Trophoblast cell (in vitro differentiated cells and primary cell): ENCODE data around the gene RING1.

Source experiments
- DNase-seq, 2 donors: peaks; one replicate each; pipeline ENCODE4 v3.0.0-alpha.2; 2016
- H2AFZ ChIP-seq: 2 replicates; pipeline ENCODE4 v1.6.1; 2013; ENCODE audit warnings: low read length, moderate library complexity, mild to moderate bottlenecking; ENCODE audit not compliant: insufficient read depth, poor library complexity
- H2AK5ac ChIP-seq: 2 replicates; pipeline ENCODE4 v1.6.1; 2013; ENCODE audit warnings: mild to moderate bottlenecking, low read length
- H2BK120ac ChIP-seq: 2 replicates; pipeline ENCODE4 v1.6.1; 2013; ENCODE audit warnings: low read length, mild to moderate bottlenecking, moderate library complexity; ENCODE audit not compliant: insufficient read depth, poor library complexity
- H2BK12ac ChIP-seq: 2 replicates; pipeline ENCODE4 v1.6.1; 2013; ENCODE audit warnings: mild to moderate bottlenecking, low read length, moderate library complexity
- H2BK5ac ChIP-seq: 2 replicates; pipeline ENCODE4 v1.6.1; 2013; ENCODE audit warnings: low read length, low read depth, moderate library complexity, mild to moderate bottlenecking; ENCODE audit not compliant: poor library complexity
- H3K14ac ChIP-seq: 2 replicates; pipeline ENCODE4 v1.6.1; 2013; ENCODE audit warnings: mild to moderate bottlenecking, low read length
- H3K18ac ChIP-seq: 2 replicates; pipeline ENCODE4 v1.6.1; 2013; ENCODE audit warnings: mild to moderate bottlenecking, low read length
- H3K23ac ChIP-seq: 2 replicates; pipeline ENCODE4 v1.6.1; 2013; ENCODE audit warnings: low read length
- H3K27ac ChIP-seq: 2 replicates; pipeline ENCODE4 v1.5.1; 2013; ENCODE audit warnings: low read depth, mild to moderate bottlenecking, inconsistent platforms, low read length, moderate library complexity
- H3K27me3 ChIP-seq: 2 replicates; pipeline ENCODE4 v1.6.1; 2013; ENCODE audit warnings: inconsistent platforms, mild to moderate bottlenecking, low read length, moderate library complexity; ENCODE audit not compliant: insufficient read depth
- H3K36me3 ChIP-seq, 2 experiments: 1 replicate in 1 of 2; 2 replicates in 1 of 2; pipeline ENCODE4 v1.6.1; 2013; ENCODE audit warnings: low read length in 2 of 2, mild to moderate bottlenecking in 2 of 2, moderate library complexity in 1 of 2; ENCODE audit not compliant: insufficient read depth in 2 of 2, control insufficient read depth in 1 of 2
- H3K4ac ChIP-seq: 2 replicates; pipeline ENCODE4 v1.6.1; 2013; ENCODE audit warnings: low read depth, mild to moderate bottlenecking, low read length, moderate library complexity
- H3K4me1 ChIP-seq, 2 experiments: 1 replicate in 1 of 2; 2 replicates in 1 of 2; pipeline ENCODE4 v1.6.1; 2013; ENCODE audit warnings: low read length in 2 of 2, mild to moderate bottlenecking in 2 of 2, moderate library complexity in 1 of 2; ENCODE audit not compliant: insufficient read depth in 2 of 2, control insufficient read depth in 1 of 2
- H3K4me2 ChIP-seq: 2 replicates; pipeline ENCODE4 v1.6.1; 2013; ENCODE audit warnings: inconsistent platforms, mild to moderate bottlenecking, low read length, moderate library complexity
- H3K4me3 ChIP-seq: 2 replicates; pipeline ENCODE4 v1.5.1; 2013; ENCODE audit warnings: mild to moderate bottlenecking, low read depth, low read length, inconsistent platforms
- H3K79me1 ChIP-seq: one replicate; pipeline ENCODE4 v1.6.1; 2013; ENCODE audit warnings: low read length
- H3K79me2 ChIP-seq: 2 replicates; pipeline ENCODE4 v1.6.1; 2013; ENCODE audit warnings: low read length, mild to moderate bottlenecking; ENCODE audit not compliant: control insufficient read depth, insufficient read depth, poor library complexity
- H3K9ac ChIP-seq: 2 replicates; pipeline ENCODE4 v1.6.1; 2013; ENCODE audit warnings: mild to moderate bottlenecking, low read length
- H3K9me3 ChIP-seq: 2 replicates; pipeline ENCODE4 v1.6.1; 2013; ENCODE audit warnings: low read depth, mild to moderate bottlenecking, control low read depth, inconsistent platforms, low read length; ENCODE audit not compliant: insufficient read depth
- H4K12ac ChIP-seq: 2 replicates; pipeline ENCODE4 v1.6.1; 2013; ENCODE audit warnings: low read depth, mild to moderate bottlenecking, low read length, moderate library complexity
- H4K8ac ChIP-seq: 2 replicates; pipeline ENCODE4 v1.6.1; 2013; ENCODE audit warnings: low read depth, mild to moderate bottlenecking, low read length, moderate library complexity
- H4K91ac ChIP-seq: one replicate; pipeline ENCODE4 v1.6.1; 2013; ENCODE audit warnings: low read depth, mild to moderate bottlenecking, low read length, moderate library complexity
- WGBS: extraction: QIAGEN DNeasy Blood & Tissue Kit; methylation state at CpG from one replicate; pipeline ENCODE4 v1.1.7; 2013; ENCODE audit warnings: missing lambda C conversion rate; ENCODE audit not compliant: insufficient read length, insufficient coverage; ENCODE audit errors: extremely low coverage; 5-methylcytosine and 5-hydroxymethylcytosine counted together

RING1 gene

GRCh38 chr6:33181141-33181540 lies 27.2 kb upstream of the RING1 start:
- Histone ChIP-seq H3K27ac (no peak overlapping the region), H3K9me3 (no peaks in the 10 kb centered on the region), H3K23ac (no peak overlapping the region), H4K12ac (no peak overlapping the region), H2BK5ac (no peak overlapping the region), H2BK12ac (no peak overlapping the region), H4K91ac (no peak overlapping the region), H3K14ac (no peak overlapping the region), H2AK5ac (no peak overlapping the region), H3K4me2 (no peak overlapping the region), H3K79me1 (no peaks in the 10 kb centered on the region), H3K9ac (no peak overlapping the region), H3K18ac (no peak overlapping the region), H2AFZ (no peak overlapping the region), H3K79me2 (no peaks in the 10 kb centered on the region), H3K36me3 (no peaks in the 10 kb centered on the region), H2BK120ac (no peak overlapping the region), H3K27me3 (no peaks in the 10 kb centered on the region), H3K4me1 (no peaks in the 10 kb centered on the region), H3K4ac (no peak overlapping the region), H4K8ac (no peak overlapping the region), H3K4me3 (no peak overlapping the region)
- no peak for DNase-seq
- WGBS: no CpG with 5 or more reads among the region's 7 CpGs

GRCh38 chr6:33183071-33183683 lies 25.1 kb upstream of the RING1 start:
- no peaks in the 10 kb centered on the region for H3K79me1 ChIP-seq
- H3K4me1 ChIP-seq: no peaks in the 10 kb centered on the region
- peak overlapping the region; percentile 63 for H2AFZ ChIP-seq
- H2BK120ac ChIP-seq: no peak overlapping the region
- H3K9me3 ChIP-seq: no peaks in the 10 kb centered on the region
- H3K9ac ChIP-seq: no peak overlapping the region
- no peak overlapping the region for H3K4me2 ChIP-seq
- no CpG with 5 or more reads among the region's 5 CpGs for WGBS
- H3K27ac ChIP-seq: no peak overlapping the region
- no peak overlapping the region for H4K91ac ChIP-seq
- no peak overlapping the region for H4K12ac ChIP-seq
- H3K14ac ChIP-seq: no peak overlapping the region
- no peak overlapping the region for H3K18ac ChIP-seq
- no peak overlapping the region for H3K23ac ChIP-seq
- no peaks in the 10 kb centered on the region for H3K36me3 ChIP-seq
- no peak overlapping the region for H3K4ac ChIP-seq
- H4K8ac ChIP-seq: peak overlapping the region; percentile 76
- no peak for DNase-seq
- H3K27me3 ChIP-seq: no peaks in the 10 kb centered on the region
- H2BK12ac ChIP-seq: no peak overlapping the region
- no peaks in the 10 kb centered on the region for H3K79me2 ChIP-seq
- H3K4me3 ChIP-seq: no peak overlapping the region
- H2BK5ac ChIP-seq: no peak overlapping the region
- H2AK5ac ChIP-seq: no peak overlapping the region

GRCh38 chr6:33185190-33185589 lies 23.1 kb upstream of the RING1 start:
- H2BK120ac ChIP-seq: no peak overlapping the region
- H3K9me3 ChIP-seq: no peaks in the 10 kb centered on the region
- H3K14ac ChIP-seq: no peak overlapping the region
- no peak overlapping the region for H3K23ac ChIP-seq
- H3K4me2 ChIP-seq: no peak overlapping the region
- no peak overlapping the region for H3K4me3 ChIP-seq
- H3K27ac ChIP-seq: no peak overlapping the region
- H3K79me1 ChIP-seq: no peaks in the 10 kb centered on the region
- H3K9ac ChIP-seq: no peak overlapping the region
- H3K4ac ChIP-seq: no peak overlapping the region
- H4K8ac ChIP-seq: no peak overlapping the region
- H2BK5ac ChIP-seq: no peak overlapping the region
- no peak overlapping the region for H4K91ac ChIP-seq
- H2AK5ac ChIP-seq: no peak overlapping the region
- H3K18ac ChIP-seq: no peak overlapping the region
- H3K79me2 ChIP-seq: no peaks in the 10 kb centered on the region
- no peak for DNase-seq
- no peak overlapping the region for H2BK12ac ChIP-seq
- peaks cover 2% of the 10 kb centered on the region for H3K27me3 ChIP-seq
- no peak overlapping the region for H2AFZ ChIP-seq
- no peak overlapping the region for H4K12ac ChIP-seq
- no CpG with 5 or more reads among the region's 9 CpGs for WGBS
- H3K4me1 ChIP-seq: no peaks in the 10 kb centered on the region
- H3K36me3 ChIP-seq: no peaks in the 10 kb centered on the region

- H2BK120ac ChIP-seq: no peak overlapping the region
Measured at GRCh38 chr6:33185654-33186187, 22.6 kb upstream of the RING1 start.

More at GRCh38 chr6:33185654-33186187, 22.6 kb upstream of the RING1 start:
- H3K4ac ChIP-seq: no peak overlapping the region
- H4K12ac ChIP-seq: no peak overlapping the region
- H2BK12ac ChIP-seq: no peak overlapping the region
- no peak overlapping the region for H3K4me2 ChIP-seq
- H3K27ac ChIP-seq: no peak overlapping the region
- no peak overlapping the region for H3K23ac ChIP-seq
- H3K27me3 ChIP-seq: peaks cover 2% of the 10 kb centered on the region
- no peaks in the 10 kb centered on the region for H3K4me1 ChIP-seq
- DNase-seq: no peak
- H4K91ac ChIP-seq: no peak overlapping the region
- H3K14ac ChIP-seq: no peak overlapping the region
- no peaks in the 10 kb centered on the region for H3K79me2 ChIP-seq
- H2BK5ac ChIP-seq: no peak overlapping the region
- WGBS: 100% methylated on average over 2 of the region's 4 CpGs
- no peak overlapping the region for H3K4me3 ChIP-seq
- no peaks in the 10 kb centered on the region for H3K79me1 ChIP-seq
- H3K9me3 ChIP-seq: no peaks in the 10 kb centered on the region
- no peak overlapping the region for H2AFZ ChIP-seq
- no peak overlapping the region for H3K18ac ChIP-seq
- no peak overlapping the region for H2AK5ac ChIP-seq
- no peaks in the 10 kb centered on the region for H3K36me3 ChIP-seq
- no peak overlapping the region for H3K9ac ChIP-seq
- H4K8ac ChIP-seq: no peak overlapping the region
